T-cell (primary cell): ENCODE results near the gene OMG. TPM values are rescaled to one million over a fixed set of nuclear protein-coding genes. Genes with fewer than 3 reads are reported as not detected.

Source experiments
- ATAC-seq, 4 experiments: fragments of 200-7000 bp in 3 of 4; fragments of 150-1000 bp in 1 of 4; cut with Tn5 transposase; replicated peaks in 1 of 4; 1 replicate in 3 of 4; 2 replicates in 1 of 4; pipeline ENCODE4 v1.10.0; 2021; ENCODE audit warnings: moderate library complexity in 3 of 4, mild to moderate bottlenecking in 2 of 4, moderate number of reproducible peaks in 1 of 4
- CTCF ChIA-PET, 2 donors: fragments of 300-600 bp; sonication (Branson Sonifier 250); formaldehyde crosslinking; loops; one replicate each; lab custom pipeline; 2022; ENCODE audit warnings: antibody characterized with exemption in 2 of 2; lab: Charles Lee
- POLR2A ChIA-PET, 2 donors: fragments of 300-600 bp; sonication (Branson Sonifier 250); formaldehyde crosslinking; loops; one replicate each; lab custom pipeline; 2022; ENCODE audit warnings: antibody characterized with exemption in 2 of 2; lab: Charles Lee
- DNase-seq, 35 experiments: peaks; one replicate each; pipeline versions ENCODE4 v3.0.0 to v3.0.0-alpha.2; 2013 to 2023
- H3K27ac ChIP-seq: one replicate; pipeline ENCODE4 v1.5.1; 2013; ENCODE audit warnings: low read length
- H3K27me3 ChIP-seq, 2 experiments: replicated peaks in 1 of 2; 1 replicate in 1 of 2; 2 replicates in 1 of 2; pipeline versions ENCODE4 v1.6.1 to v1.7.0; 2013; ENCODE audit warnings: low read length in 1 of 2, mixed read lengths in 1 of 2; ENCODE audit not compliant: control insufficient read depth in 2 of 2, insufficient read depth in 2 of 2; ENCODE audit errors: extremely low read depth in 1 of 2
- H3K36me3 ChIP-seq, 2 donors: 1 replicate in 1 of 2; 2 replicates in 1 of 2; pipeline versions ENCODE4 v1.6.1 to v1.7.0; 2013; ENCODE audit warnings: low read length in 1 of 2; ENCODE audit not compliant: control insufficient read depth in 2 of 2, insufficient read depth in 1 of 2; ENCODE audit errors: extremely low read depth in 1 of 2
- H3K4me1 ChIP-seq, 2 experiments: 1 replicate in 1 of 2; 2 replicates in 1 of 2; pipeline versions ENCODE4 v1.6.1 to v1.7.0; 2013; ENCODE audit warnings: low read length in 2 of 2, mixed read lengths in 1 of 2; ENCODE audit not compliant: insufficient read depth in 2 of 2, control insufficient read depth in 1 of 2; ENCODE audit errors: extremely low read depth in 1 of 2
- H3K4me3 ChIP-seq, 2 donors: 1 replicate in 1 of 2; 2 replicates in 1 of 2; pipeline versions ENCODE4 v1.5.1 to v1.7.0; 2013; ENCODE audit warnings: mild to moderate bottlenecking in 2 of 2, low read length in 1 of 2, moderate library complexity in 1 of 2; ENCODE audit not compliant: control insufficient read depth in 1 of 2; ENCODE audit errors: extremely low read depth in 1 of 2
- H3K9me3 ChIP-seq: 2 replicates; pipeline ENCODE4 v1.7.0; 2013
- H3K27ac Mint-ChIP-seq, 2 donors: one replicate each; pipeline ENCODE4 v1.8.0; 2020 to 2021; ENCODE audit warnings: mild to moderate bottlenecking in 2 of 2, mixed read lengths in 2 of 2
- H3K27me3 Mint-ChIP-seq, 2 donors: one replicate each; pipeline ENCODE4 v1.8.0; 2021 to 2022; ENCODE audit warnings: mixed read lengths in 2 of 2
- H3K36me3 Mint-ChIP-seq: one replicate; pipeline ENCODE4 v1.8.0; 2021; ENCODE audit warnings: mixed read lengths
- H3K4me1 Mint-ChIP-seq, 3 donors: one replicate each; pipeline ENCODE4 v1.8.0; 2020 to 2022; ENCODE audit warnings: mixed read lengths in 3 of 3, mild to moderate bottlenecking in 1 of 3
- H3K4me3 Mint-ChIP-seq, 3 donors: one replicate each; pipeline ENCODE4 v1.8.0; 2020 to 2022; ENCODE audit warnings: mild to moderate bottlenecking in 3 of 3, mixed read lengths in 3 of 3, moderate library complexity in 3 of 3
- H3K9me3 Mint-ChIP-seq, 3 donors: one replicate each; pipeline ENCODE4 v1.8.0; 2020 to 2022; ENCODE audit warnings: mixed read lengths in 3 of 3
- WGBS: methylation state at CpG from one replicate; pipeline ENCODE4 v1.1.5; 2013; ENCODE audit warnings: missing lambda C conversion rate; ENCODE audit not compliant: insufficient coverage; 5-methylcytosine and 5-hydroxymethylcytosine counted together
- total RNA-seq, 35 experiments: library from RNA in 6 of 35; stranded (reverse) in 6 of 35; fragments of 120-200 nt in 1 of 35; gene quantifications; one replicate each; pipeline versions ENCODE4 v1.2.1 to v1.2.4 and lab custom pipeline; 2013 to 2026

OMG gene
- total RNA-seq, 5 donors from 2014 or later (not counting 1 experiment from before 2014, with no cell fraction given): 0.43 to 1.1 (median 0.80) TPM

DNA sequence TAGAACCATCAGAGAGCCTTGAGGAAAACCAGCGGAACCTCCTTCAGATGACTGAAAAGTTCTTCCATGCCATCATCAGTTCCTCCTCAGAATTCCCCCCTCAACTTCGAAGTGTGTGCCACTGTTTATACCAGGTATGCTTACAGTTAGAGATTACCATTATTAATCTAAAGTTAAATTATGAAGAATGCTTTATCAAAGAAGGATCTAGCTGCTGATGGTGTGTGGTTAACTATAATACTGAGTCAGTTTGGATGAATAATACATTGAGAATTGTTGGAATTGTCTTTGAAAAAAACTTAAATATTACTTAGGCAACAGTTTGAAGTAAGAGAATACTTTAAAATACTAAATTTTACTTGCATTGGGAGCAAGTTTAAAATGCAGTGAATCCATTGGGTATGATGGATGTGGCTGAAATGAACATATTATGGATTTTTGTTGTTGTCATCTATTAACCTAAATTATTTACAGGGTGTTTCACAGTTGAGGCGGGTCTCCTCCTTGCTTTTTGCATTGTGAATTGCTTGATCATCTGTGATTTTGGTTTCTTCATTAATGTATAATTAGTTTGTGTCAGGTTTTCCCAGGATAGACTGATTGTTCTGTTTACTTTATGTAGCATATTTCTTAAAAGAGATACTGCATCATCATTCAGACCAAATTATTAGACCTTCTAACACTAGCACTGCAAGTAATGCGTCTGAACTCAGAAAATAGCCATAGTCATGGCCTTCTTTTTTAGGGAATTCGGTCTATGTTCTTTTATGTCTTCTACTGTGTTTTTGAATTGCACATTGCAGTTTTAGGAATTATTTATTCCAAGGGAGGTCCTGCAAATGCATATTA, 47.8 kb downstream of the OMG start:
- Mint-ChIP-seq H3K4me3 (no peak overlapping the region), H3K9me3 (no peaks in the 10 kb centered on the region), H3K4me1 (peaks cover 0 to 4% (median 3%) of the 10 kb centered on the region in 3 donors), H3K36me3 (peaks cover 29% of the 10 kb centered on the region), H3K27ac (no peak overlapping the region), H3K27me3 (no peaks in the 10 kb centered on the region)
- POLR2A ChIA-PET: interaction anchor here in 1 of 2 donors (0.6 kb wide), 1 partner anchor 1515 kb away, joined by 3 read pairs; no protein-coding TSS in a partner anchor
- no peaks in the 10 kb centered on the region for H3K36me3 ChIP-seq
- H3K27ac ChIP-seq: no peak overlapping the region
- no peaks in the 10 kb centered on the region for H3K4me1 ChIP-seq
- H3K27me3 ChIP-seq: no peaks in the 10 kb centered on the region
- ATAC-seq (no peak), DNase-seq (no peak)
- H3K4me3 ChIP-seq: no peak overlapping the region
- WGBS: no CpG with 5 or more reads among the region's 5 CpGs
- CTCF ChIA-PET: no interaction called here
- no peaks in the 10 kb centered on the region for H3K9me3 ChIP-seq

Other genes starting within 250 kb of the OMG start
- 10 to 100 TPM; 30.8 to 32.6 (median 31.8) TPM for gene NF1, start 202.3 kb downstream of the OMG start, total RNA-seq
- gene EVI2B, start 16.8 kb upstream of the OMG start, total RNA-seq: 100 to 1,000 TPM in 4 of 5 donors, 10 to 100 TPM in 1; 86.2 to 130 (median 111) TPM
- gene EVI2A, start 24.4 kb upstream of the OMG start, total RNA-seq: 10 to 100 TPM; 42.3 to 84.9 (median 80.0) TPM
- 10 to 100 TPM; 45.6 to 72.6 (median 50.1) TPM for gene RAB11FIP4, start 94.4 kb upstream of the OMG start, total RNA-seq